Calu3 (cell line): ENCODE data around the gene DGCR2. TPM values are rescaled to one million over a fixed set of nuclear protein-coding genes. Genes with fewer than 3 reads are reported as not detected.

ENCODE experiments used
- BruUV-seq: library from RNA; stranded (reverse); fragments of 400-500 nt; replicated peaks from 2 replicates; lab custom pipeline; 2021; lab: Mats Ljungman, UMichigan
- CTCF ChIA-PET: fragments of 300-600 bp; sonication (Branson Sonifier 250); formaldehyde crosslinking; loops from one replicate; lab custom pipeline; 2022; ENCODE audit warnings: antibody characterized with exemption; lab: Charles Lee
- DNase-seq: peaks from one replicate; pipeline ENCODE4 v3.0.0; 2022
- H3K27ac Mint-ChIP-seq: one replicate; pipeline ENCODE4 v1.8.0; 2022; ENCODE audit warnings: mixed read lengths; ENCODE audit not compliant: unreplicated experiment
- H3K27me3 Mint-ChIP-seq: one replicate; pipeline ENCODE4 v1.8.0; 2022; ENCODE audit warnings: mixed read lengths; ENCODE audit not compliant: unreplicated experiment
- H3K36me3 Mint-ChIP-seq: one replicate; pipeline ENCODE4 v1.8.0; 2022; ENCODE audit warnings: mild to moderate bottlenecking, moderate library complexity, mixed read lengths; ENCODE audit not compliant: insufficient read depth, unreplicated experiment
- H3K4me1 Mint-ChIP-seq: one replicate; pipeline ENCODE4 v1.8.0; 2022; ENCODE audit warnings: mild to moderate bottlenecking, low read depth, mixed read lengths; ENCODE audit not compliant: unreplicated experiment
- H3K4me3 Mint-ChIP-seq: one replicate; pipeline ENCODE4 v1.8.0; 2022; ENCODE audit warnings: mild to moderate bottlenecking, low read depth, moderate library complexity, mixed read lengths; ENCODE audit not compliant: unreplicated experiment
- H3K9me3 Mint-ChIP-seq: one replicate; pipeline ENCODE4 v1.8.0; 2022; ENCODE audit warnings: low read depth, mixed read lengths; ENCODE audit not compliant: unreplicated experiment
- intact Hi-C: fragments of 100-400 bp; cut with micrococcal nuclease; formaldehyde crosslinking; loops from one replicate; pipeline ENCODE4 v1.10.0; 2022; ENCODE audit not compliant: unreplicated experiment
- total RNA-seq: library from RNA; stranded (reverse); gene quantifications from 2 replicates; pipeline ENCODE4 v1.2.3, GENCODE V29; 2022
- TF ChIP-seq, protein P1 (sequence below): fragments of 200-600 bp; IDR thresholded peaks from one replicate; pipeline ENCODE4 v1.8.0; 2022; ENCODE audit warnings: antibody characterized with exemption; ENCODE audit not compliant: unreplicated experiment

The DGCR2 gene
- total RNA-seq, 1 experiment from 2014 or later, result 76.4 TPM

DNA sequence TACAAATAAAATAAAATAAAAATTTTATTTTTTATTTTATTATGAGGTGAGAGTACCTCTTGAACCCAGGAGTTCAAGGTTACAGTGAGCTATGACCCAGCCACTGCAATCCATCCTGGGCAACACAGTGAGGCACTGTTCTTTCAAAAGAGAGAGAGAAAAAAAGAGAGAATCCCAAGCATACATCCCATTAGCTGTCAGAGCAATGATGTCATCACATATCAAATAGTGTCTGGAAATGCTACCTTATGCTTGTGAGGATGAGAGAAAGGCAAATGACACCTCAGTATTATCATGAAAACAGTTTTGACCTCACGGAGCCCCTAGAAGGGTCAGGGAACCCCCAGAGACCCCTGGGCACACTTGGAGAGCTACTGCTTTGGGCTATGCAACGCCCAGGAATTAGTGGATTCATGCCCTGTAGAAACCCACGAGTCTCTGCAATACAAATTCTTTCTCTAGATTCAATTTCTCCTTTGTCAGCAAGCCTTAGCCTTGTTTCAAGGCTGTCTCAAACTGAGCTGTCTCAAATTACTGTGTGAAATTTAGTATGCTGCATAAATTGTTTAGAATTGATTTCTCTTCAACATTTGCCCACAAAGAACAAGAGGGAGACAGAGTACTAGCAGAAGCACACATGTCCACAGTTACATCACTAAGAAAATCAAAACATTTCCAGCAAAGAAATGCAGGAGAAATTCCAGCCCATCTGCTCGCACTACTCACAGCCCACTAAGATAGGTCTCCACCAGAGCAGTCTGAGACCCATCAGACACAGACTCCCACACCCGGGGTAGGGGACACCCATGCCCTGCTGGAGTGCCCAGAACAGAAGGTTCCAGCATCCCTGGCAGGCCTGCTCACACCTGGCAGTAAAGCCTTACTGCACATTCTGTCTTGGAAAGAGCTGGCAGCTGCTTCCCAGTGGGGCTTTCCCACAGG is 18.1 kb downstream of the DGCR2 start:
- intact Hi-C loops, result no loop called here
- TF ChIP-seq, protein P1, sequence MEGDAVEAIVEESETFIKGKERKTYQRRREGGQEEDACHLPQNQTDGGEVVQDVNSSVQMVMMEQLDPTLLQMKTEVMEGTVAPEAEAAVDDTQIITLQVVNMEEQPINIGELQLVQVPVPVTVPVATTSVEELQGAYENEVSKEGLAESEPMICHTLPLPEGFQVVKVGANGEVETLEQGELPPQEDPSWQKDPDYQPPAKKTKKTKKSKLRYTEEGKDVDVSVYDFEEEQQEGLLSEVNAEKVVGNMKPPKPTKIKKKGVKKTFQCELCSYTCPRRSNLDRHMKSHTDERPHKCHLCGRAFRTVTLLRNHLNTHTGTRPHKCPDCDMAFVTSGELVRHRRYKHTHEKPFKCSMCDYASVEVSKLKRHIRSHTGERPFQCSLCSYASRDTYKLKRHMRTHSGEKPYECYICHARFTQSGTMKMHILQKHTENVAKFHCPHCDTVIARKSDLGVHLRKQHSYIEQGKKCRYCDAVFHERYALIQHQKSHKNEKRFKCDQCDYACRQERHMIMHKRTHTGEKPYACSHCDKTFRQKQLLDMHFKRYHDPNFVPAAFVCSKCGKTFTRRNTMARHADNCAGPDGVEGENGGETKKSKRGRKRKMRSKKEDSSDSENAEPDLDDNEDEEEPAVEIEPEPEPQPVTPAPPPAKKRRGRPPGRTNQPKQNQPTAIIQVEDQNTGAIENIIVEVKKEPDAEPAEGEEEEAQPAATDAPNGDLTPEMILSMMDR, result no peak
- CTCF ChIA-PET, result no interaction called here
- no peaks in the 10 kb centered on the region for H3K27me3 Mint-ChIP-seq
- DNase-seq, result no peak
- no peaks in the 10 kb centered on the region for H3K9me3 Mint-ChIP-seq
- H3K27ac Mint-ChIP-seq, result no peak overlapping the region
- peaks cover 12% of the 10 kb centered on the region for H3K4me1 Mint-ChIP-seq
- no peak overlapping the region for H3K4me3 Mint-ChIP-seq
- peaks cover 4% of the 10 kb centered on the region for H3K36me3 Mint-ChIP-seq
- no TSS peak for BruUV-seq

DNA sequence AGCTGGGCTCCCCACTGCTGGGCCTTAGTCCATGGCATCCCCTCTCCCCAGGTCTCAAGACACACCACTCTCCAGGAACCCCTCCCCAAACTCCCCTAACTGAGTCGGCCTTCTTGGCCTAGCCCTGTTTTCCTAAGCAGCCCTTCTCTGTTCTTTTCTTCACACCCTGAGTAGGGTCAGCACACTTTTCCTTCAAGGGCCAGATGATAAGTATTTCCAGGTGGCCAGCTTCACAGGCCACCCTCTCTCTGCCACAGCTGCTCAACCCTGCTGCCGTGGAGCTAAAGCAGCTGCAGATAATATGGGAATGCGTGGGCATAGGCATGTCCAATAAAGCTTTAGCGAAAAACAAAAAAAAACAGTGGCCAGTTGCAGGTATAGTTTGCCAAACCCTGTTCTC is 24.1 kb downstream of the DGCR2 start:
- Mint-ChIP-seq H3K9me3 (no peaks in the 10 kb centered on the region), H3K4me3 (no peak overlapping the region), H3K36me3 (peaks cover 11% of the 10 kb centered on the region), H3K27me3 (no peaks in the 10 kb centered on the region), H3K4me1 (no peaks in the 10 kb centered on the region), H3K27ac (no peak overlapping the region)
- intact Hi-C loops, result no loop called here
- TF ChIP-seq, protein P1, result no peak
- no peak for DNase-seq
- CTCF ChIA-PET, result no interaction called here
- no TSS peak for BruUV-seq

DNA sequence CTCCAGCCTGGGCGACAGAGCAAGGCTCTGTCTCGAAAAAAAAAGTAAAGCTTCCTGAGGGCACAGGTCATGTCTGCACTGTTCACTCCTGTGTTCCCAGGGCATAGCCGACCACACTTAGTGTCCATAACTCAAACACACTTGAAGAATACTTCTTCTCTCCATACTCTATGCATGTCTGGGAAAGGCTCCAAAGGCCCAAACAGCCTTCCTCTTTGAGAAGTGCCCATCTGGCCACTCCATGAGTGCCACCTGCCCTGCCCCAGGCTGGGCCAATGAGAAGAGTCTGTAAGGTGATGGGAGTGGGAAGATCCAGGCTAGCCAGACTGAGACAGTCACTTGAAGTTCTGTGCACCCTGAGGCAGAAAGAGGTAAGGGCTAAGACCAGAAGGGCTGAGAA is 24.7 kb downstream of the DGCR2 start:
- no TSS peak for BruUV-seq
- TF ChIP-seq, protein P1, result no peak
- H3K4me3 Mint-ChIP-seq, result no peak overlapping the region
- CTCF ChIA-PET, result no interaction called here
- no peaks in the 10 kb centered on the region for H3K9me3 Mint-ChIP-seq
- intact Hi-C loops, result no loop called here
- H3K27me3 Mint-ChIP-seq, result no peaks in the 10 kb centered on the region
- H3K36me3 Mint-ChIP-seq, result peaks cover 11% of the 10 kb centered on the region
- no peaks in the 10 kb centered on the region for H3K4me1 Mint-ChIP-seq
- no peak overlapping the region for H3K27ac Mint-ChIP-seq
- no peak for DNase-seq

DNA sequence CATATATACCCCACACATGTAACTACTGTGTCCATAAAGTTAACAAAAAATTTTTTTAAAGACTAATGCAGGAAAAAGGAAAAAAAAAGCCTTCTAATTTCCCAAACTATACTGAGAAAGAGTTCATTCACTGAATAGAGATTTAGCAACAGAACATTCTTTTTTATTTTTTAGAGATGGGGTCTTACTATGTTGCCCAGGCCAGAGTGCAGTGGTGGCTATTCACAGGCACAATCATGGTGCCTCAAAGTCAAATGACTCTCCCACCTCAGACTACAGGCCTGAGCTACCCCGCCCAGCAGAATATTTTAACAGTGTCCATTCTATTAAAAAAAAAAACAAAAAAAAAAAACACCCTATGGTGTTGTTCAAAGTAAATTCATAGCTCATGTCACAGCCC is 25.7 kb downstream of the DGCR2 start:
- no TSS peak for BruUV-seq
- CTCF ChIA-PET, result no interaction called here
- Mint-ChIP-seq H3K36me3 (peaks cover 13% of the 10 kb centered on the region), H3K4me3 (no peak overlapping the region), H3K27me3 (no peaks in the 10 kb centered on the region), H3K4me1 (no peaks in the 10 kb centered on the region), H3K9me3 (no peaks in the 10 kb centered on the region), H3K27ac (no peak overlapping the region)
- intact Hi-C loops, result no loop called here
- TF ChIP-seq, protein P1, result no peak
- DNase-seq, result no peak
